ENCODE results near the gene TFAP2C.

- no peak for TF ChIP-seq POLR2A (IDR thresholded peaks at IDR 0.05; ENCODE audit: low read length)
- no peak for TF ChIP-seq GATA1 (IDR thresholded peaks at IDR 0.05; ENCODE audit: low read depth, low read length)
These were observed 38.2 kb upstream of the TFAP2C start for GRCh38 chr20:56590888-56591287.
